Measurements from ENCODE around the gene HIP1R. TPM values are rescaled to one million over a fixed set of nuclear protein-coding genes. Genes with fewer than 3 reads are reported as not detected.

Gene HIP1R
- polyA plus RNA-seq, 1 of the 3 experiments (the other 2 are of a cell fraction), result 20.6 TPM

- TF ChIP-seq REST (IDR thresholded peaks at IDR 0.05; ENCODE audit: low read depth, low read length), result no peak
Observed at GRCh38 chr12:122869207-122869973, 34.1 kb downstream of the HIP1R start (continued).

GRCh38 chr12:122870163-122870842 is 35.0 kb downstream of the HIP1R start:
- WGBS (ENCODE audit: low lambda C conversion rate), result 90% methylated on average over 10 of the region's 11 CpGs
- DNase-seq, result no peak
- Histone ChIP-seq H3K9me2 (no peaks in the 10 kb centered on the region), H3K9ac (no peak overlapping the region), H3K27ac (ENCODE audit: low read depth in 2 of 2, low read length in 1 of 2) (no peak overlapping the region; a peak in 1 of 4 replicates), H3K9me3 (no peaks in the 10 kb centered on the region), H3K4me3 (ENCODE audit: low read depth in 2 of 2, low read length in 1 of 2) (no peak overlapping the region), H3F3A (replicated peaks; ENCODE audit: insufficient read depth) (no peaks in the 10 kb centered on the region), H4K20me1 (ENCODE audit: insufficient read depth) (peaks cover 6% of the 10 kb centered on the region; the same call in 1 of the 2 replicates), H3K4me2 (no peak overlapping the region), H3K36me3 (replicated peaks in 1 of 2; ENCODE audit: control insufficient read depth in 1 of 2, insufficient read depth in 2 of 2, low read length in 1 of 2) (peaks cover 9 to 35% of the 10 kb centered on the region in 2 experiments), H3K27me3 (ENCODE audit: insufficient read depth) (no peaks in the 10 kb centered on the region), H3K79me2 (ENCODE audit: insufficient read depth) (peaks cover 40% of the 10 kb centered on the region), H2AFZ (ENCODE audit: low read depth) (no peak overlapping the region), H3K4me1 (ENCODE audit: control insufficient read depth in 1 of 2, insufficient read depth in 2 of 2, low read depth in 1 of 2, low read length in 1 of 2) (peaks cover 15 to 49% of the 10 kb centered on the region in 2 experiments; a peak in 3 of 4 replicates)
- no peak for TF ChIP-seq YY1 (IDR thresholded peaks at IDR 0.05; ENCODE audit: low read depth)
- TF ChIP-seq NFIC (IDR thresholded peaks at IDR 0.05; ENCODE audit: borderline replicate concordance), result no peak
- no peak for TF ChIP-seq GABPA (IDR thresholded peaks at IDR 0.05; ENCODE audit: low read depth)
- TF ChIP-seq GATA2 (CRISPR knock-in tag; IDR thresholded peaks at IDR 0.05), result no peak
- TF ChIP-seq JUND (IDR thresholded peaks at IDR 0.05), result no peak
- TF ChIP-seq FOXJ3 (CRISPR knock-in tag; IDR thresholded peaks at IDR 0.05), result no peak
- TF ChIP-seq RXRA (IDR thresholded peaks at IDR 0.05; ENCODE audit: borderline replicate concordance, low read depth), result no peak
- no peak for TF ChIP-seq IRF3 (IDR thresholded peaks at IDR 0.05; ENCODE audit: low read depth, low read length)
- TF ChIP-seq RCOR1 (IDR thresholded peaks at IDR 0.05; ENCODE audit: low read length), result no peak
- TF ChIP-seq MAX (IDR thresholded peaks at IDR 0.05; ENCODE audit: low read depth), result no peak
- no peak for TF ChIP-seq EZH2phosphoT487 (IDR thresholded peaks at IDR 0.05; ENCODE audit: borderline replicate concordance, low read depth)
- no peak for TF ChIP-seq ELF1 (IDR thresholded peaks at IDR 0.05)
- TF ChIP-seq NRF1 (IDR thresholded peaks at IDR 0.05; ENCODE audit: low read depth, low read length), result no peak
- no peak for TF ChIP-seq CTCF (IDR thresholded peaks at IDR 0.05)
- TF ChIP-seq SMC3 (IDR thresholded peaks at IDR 0.05; ENCODE audit: low read depth, low read length), result no peak
- TF ChIP-seq TAF1 (IDR thresholded peaks at IDR 0.05; ENCODE audit: borderline replicate concordance, low read depth, low read length), result no peak
- no peak for TF ChIP-seq RAD21 (IDR thresholded peaks at IDR 0.05; ENCODE audit: low read length)
- no peak for TF ChIP-seq REST (IDR thresholded peaks at IDR 0.05; ENCODE audit: low read depth, low read length)
- ChIA-PET CTCF (interaction anchor here (0.7 to 4.0 kb wide), 10 partner anchors 10 to 368 kb away, joined by 3 to 50 read pairs (median 4); no protein-coding TSS in a partner anchor), POLR2A (no interaction called here)
